SK-N-MC (cell line): Measurements from ENCODE around the gene TIMM10.
A peak's percentile ranks its signal among the peaks of the same experiment; 100 is the strongest.

Experiments
- EZH2 ChIP-seq: fragments of 200-600 bp; sonication (generic); IDR thresholded peaks from one replicate; pipeline ENCODE4 v1.6.1; 2017; ENCODE audit warnings: antibody characterized with exemption
- POLR2AphosphoS5 ChIP-seq: IDR thresholded peaks from 2 replicates; pipeline ENCODE4 v1.6.1; 2012; ENCODE audit warnings: mild to moderate bottlenecking, low read depth, low read length, borderline replicate concordance

DNA sequence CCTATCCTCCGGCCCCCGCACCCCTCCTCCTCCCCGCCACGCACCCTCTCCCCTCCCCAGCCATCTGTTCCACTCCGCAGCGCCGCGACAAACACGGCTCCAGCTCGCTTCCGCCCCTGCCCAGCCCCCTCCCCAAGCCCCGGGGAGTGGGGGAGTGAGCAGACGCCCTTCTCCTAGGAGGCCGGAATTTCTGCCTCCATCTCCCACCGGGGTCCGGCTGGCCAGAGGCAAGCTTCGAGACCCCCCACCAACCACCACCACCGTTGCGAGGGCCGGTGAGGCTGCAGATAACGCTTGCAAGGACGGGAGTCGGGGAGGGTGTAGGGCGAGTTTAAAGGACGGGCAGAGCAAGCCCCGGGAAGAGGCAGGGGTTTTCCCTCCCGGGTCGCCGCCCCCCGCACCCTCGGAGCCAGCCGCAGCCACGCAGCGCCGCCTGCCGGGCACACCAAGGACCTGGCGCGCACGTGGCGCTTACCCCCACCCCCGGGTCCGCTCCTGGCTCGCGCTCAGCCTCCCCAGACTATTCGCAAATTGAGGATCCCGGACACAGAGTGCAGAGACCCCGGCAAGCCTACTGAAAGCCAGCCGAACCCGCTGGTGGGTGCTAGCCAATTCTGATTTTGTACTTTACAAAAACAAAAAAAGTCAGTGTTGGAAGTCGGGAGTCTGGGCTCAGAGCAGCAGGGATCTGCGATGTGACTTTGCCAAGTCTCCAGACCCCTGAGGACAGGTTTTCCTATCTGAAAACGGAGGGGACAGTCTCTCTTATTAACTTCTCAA lies 47.6 kb downstream of the TIMM10 start:
- no peak for TF ChIP-seq EZH2
- peak; percentile 66 for TF ChIP-seq POLR2AphosphoS5
